K562 (cell line): ENCODE results near the gene MEGF11. TPM values are rescaled to one million over a fixed set of nuclear protein-coding genes. Genes with fewer than 3 reads are reported as not detected.
A peak's percentile ranks its signal among the peaks of the same experiment; 100 is the strongest.

Experiments
- BMI1 ChIP-seq: fragments of 150-350 bp; IDR thresholded peaks from 2 replicates; pipeline ENCODE4 v1.6.1; 2014; ENCODE audit warnings: low read length
- CBFA2T2 ChIP-seq: fragments of 450-650 bp; conservative IDR thresholded peaks from 2 replicates; pipeline ENCODE4 v1.6.1; 2017; ENCODE audit warnings: mild to moderate bottlenecking
- CGGBP1 ChIP-seq: fragments of 250-450 bp; sonication (Bioruptor Pico); IDR thresholded peaks from 2 replicates; pipeline ENCODE4 v1.9.0; 2021; ENCODE audit warnings: mild to moderate bottlenecking
- DLX4 ChIP-seq: fragments of 250-450 bp; sonication (Bioruptor Pico); IDR thresholded peaks from 2 replicates; pipeline ENCODE4 v1.6.1; 2021; ENCODE audit warnings: mild to moderate bottlenecking
- DPF2 ChIP-seq: fragments of 450-650 bp; IDR thresholded peaks from 2 replicates; pipeline ENCODE4 v1.6.1; 2016
- ETS2 ChIP-seq: IDR thresholded peaks from 2 replicates; pipeline ENCODE4 v1.6.1; 2016; ENCODE audit warnings: borderline replicate concordance, missing genetic modification characterization, mild to moderate bottlenecking, moderate library complexity, missing compliant biosample characterization; ENCODE audit not compliant: poor library complexity, severe bottlenecking
- FOXJ3 ChIP-seq: sonication (generic); formaldehyde crosslinking; IDR thresholded peaks from 2 replicates; pipeline ENCODE4 v1.4.0; 2020; ENCODE audit warnings: mild to moderate bottlenecking, missing genetic modification reagents
- FOXK1 ChIP-seq: sonication (generic); formaldehyde crosslinking; IDR thresholded peaks from 2 replicates; pipeline ENCODE4 v1.8.0; 2022; ENCODE audit warnings: missing genetic modification reagents, mild to moderate bottlenecking, borderline replicate concordance
- HDAC2 ChIP-seq: fragments of 450-650 bp; IDR thresholded peaks from 2 replicates; pipeline ENCODE4 v1.6.1; 2016; ENCODE audit warnings: mild to moderate bottlenecking
- MEIS2 ChIP-seq: fragments of 450-650 bp; IDR thresholded peaks from 2 replicates; pipeline ENCODE4 v1.6.1; 2014; ENCODE audit warnings: mild to moderate bottlenecking; ENCODE audit not compliant: partially characterized antibody
- MTA2 ChIP-seq: fragments of 450-650 bp; IDR thresholded peaks from 2 replicates; pipeline ENCODE4 v1.6.1; 2016; ENCODE audit warnings: low read depth
- PHTF2 ChIP-seq: fragments of 250-450 bp; sonication (Bioruptor Pico); IDR thresholded peaks from 2 replicates; pipeline ENCODE4 v1.5.0; 2021; ENCODE audit warnings: mild to moderate bottlenecking
- SMAD3 ChIP-seq: fragments of 450-650 bp; formaldehyde crosslinking; conservative IDR thresholded peaks from 2 replicates; pipeline ENCODE4 v1.4.0; 2020; ENCODE audit warnings: mild to moderate bottlenecking
- TARDBP ChIP-seq: fragments of 450-650 bp; IDR thresholded peaks from 2 replicates; pipeline ENCODE4 v1.6.1; 2016
- TGIF2 ChIP-seq: sonication (generic); formaldehyde crosslinking; IDR thresholded peaks from 2 replicates; pipeline ENCODE4 v1.8.1; 2022; ENCODE audit warnings: mild to moderate bottlenecking, missing genetic modification reagents, moderate library complexity
- ZBTB49 ChIP-seq: sonication (generic); formaldehyde crosslinking; IDR thresholded peaks from 2 replicates; pipeline ENCODE4 v1.8.0; 2022; ENCODE audit warnings: missing genetic modification reagents, mild to moderate bottlenecking, borderline replicate concordance
- ZNF280A ChIP-seq: fragments of 450-650 bp; IDR thresholded peaks from 2 replicates; pipeline ENCODE4 v1.6.1; 2018; ENCODE audit warnings: mild to moderate bottlenecking, low read depth; ENCODE audit not compliant: partially characterized antibody
- ZNF398 ChIP-seq: fragments of 250-450 bp; sonication (Bioruptor Pico); IDR thresholded peaks from 2 replicates; pipeline ENCODE4 v1.8.0; 2021; ENCODE audit warnings: moderate library complexity, mild to moderate bottlenecking, inconsistent platforms
- polyA plus RNA-seq, 8 experiments: library from polyadenylated mRNA; depleted of rRNA in 4 of 8; stranded (reverse) in 5 of 8; unstranded in 3 of 8; fragments of >200 nt; fragmentation: Nextera tagmentation in 2 of 8; fragmentation: Illumina TruSeq in 1 of 8; extraction: Ambion mirVana in 2 of 8; extraction: Trizol in 1 of 8; gene quantifications; 2 replicates each; pipeline versions ENCODE4 v1.2.1 to v1.2.3, GENCODE V29; 2011 to 2014; ENCODE audit warnings: inconsistent platforms in 1 of 8, missing spikeins in 1 of 8
- total RNA-seq, 7 experiments: library from RNA; depleted of rRNA in 6 of 7; stranded (reverse); fragments of >200 nt in 6 of 7; fragmentation: Illumina TruSeq in 2 of 7; extraction: Trizol in 2 of 7; gene quantifications; 2 replicates each; pipeline versions ENCODE4 v1.2.1 to v1.2.3, GENCODE V29; 2011 to 2021; ENCODE audit warnings: low replicate concordance in 1 of 7

The MEGF11 gene
- total and polyA plus RNA-seq, 9 of the 15 experiments (the other 6 are each of a cell fraction or from before 2014, with no cell fraction given) = 0.06 to 0.23 (median 0.20) TPM; not detected in 6

GRCh38 chr15:65869126-65869953 lies 384.2 kb downstream of the MEGF11 start, which contains the start of gene RAB11A (continued):
- TF ChIP-seq ZNF280A (no peak), DLX4 (no peak), ZNF398 (no peak), TGIF2 (CRISPR knock-in tag) (no peak), TARDBP (no peak), MEIS2 (no peak), ZBTB49 (0 out of 2 replicates have a peak, but pooled peaks have one; percentile 81), HDAC2 (peak; percentile 66; the same call in 1 of the 2 replicates), PHTF2 (CRISPR knock-in tag) (no peak), CBFA2T2 (no peak), DPF2 (0 out of 2 replicates have a peak, but pooled peaks have one; percentile 26), CGGBP1 (CRISPR knock-in tag) (no peak), ETS2 (no peak), FOXK1 (CRISPR knock-in tag) (no peak), BMI1 (no peak), SMAD3 (CRISPR knock-in tag) (no peak), MTA2 (peak; percentile 42; the same call in 1 of the 2 replicates), FOXJ3 (CRISPR knock-in tag) (no peak)
